ENCODE measurements around the gene TNFRSF1A.

The TNFRSF1A gene

GRCh38 chr12:6336079-6336888, 5.6 kb downstream of the TNFRSF1A start:
- DNase-seq, result peak; percentile 44

- peak; percentile 86 for DNase-seq
Observed at GRCh38 chr12:6335451-6336078, 6.3 kb downstream of the TNFRSF1A start.

GRCh38 chr12:6334940-6335450, 6.9 kb downstream of the TNFRSF1A start:
- no peak for DNase-seq

- no peak for DNase-seq
Observed at GRCh38 chr12:6334359-6334758, 7.5 kb downstream of the TNFRSF1A start.

GRCh38 chr12:6333566-6333965, 8.3 kb downstream of the TNFRSF1A start:
- no peak for DNase-seq

GRCh38 chr12:6333029-6333428, 8.8 kb downstream of the TNFRSF1A start:
- no peak for DNase-seq

GRCh38 chr12:6332459-6332858, 9.4 kb downstream of the TNFRSF1A start:
- no peak for DNase-seq

GRCh38 chr12:6330999-6331714, 10.7 kb downstream of the TNFRSF1A start:
- no peak for DNase-seq

- no peak for DNase-seq
Observed at GRCh38 chr12:6330192-6330591, 11.7 kb downstream of the TNFRSF1A start.

- no peak for DNase-seq
Observed at GRCh38 chr12:6329703-6330064, 12.2 kb downstream of the TNFRSF1A start.

- no peak for DNase-seq
Observed at GRCh38 chr12:6328945-6329702, 12.8 kb downstream of the TNFRSF1A start.

GRCh38 chr12:6328045-6328779, 13.7 kb downstream of the TNFRSF1A start:
- no peak for DNase-seq

- no peak for DNase-seq
Observed at GRCh38 chr12:6327229-6328041, 14.4 kb downstream of the TNFRSF1A start.

GRCh38 chr12:6326316-6327228, 15.3 kb downstream of the TNFRSF1A start:
- no peak for DNase-seq

- no peak for DNase-seq
Observed at GRCh38 chr12:6324936-6325750, 16.7 kb downstream of the TNFRSF1A start.

GRCh38 chr12:6323995-6324711, 17.7 kb downstream of the TNFRSF1A start:
- no peak for DNase-seq

GRCh38 chr12:6323340-6323994, 18.4 kb downstream of the TNFRSF1A start:
- peak; percentile 71 for DNase-seq

- DNase-seq, result no peak
Observed at GRCh38 chr12:6322969-6323339, 18.9 kb downstream of the TNFRSF1A start.
